ENCODE measurements around the gene NFIX.

DNA sequence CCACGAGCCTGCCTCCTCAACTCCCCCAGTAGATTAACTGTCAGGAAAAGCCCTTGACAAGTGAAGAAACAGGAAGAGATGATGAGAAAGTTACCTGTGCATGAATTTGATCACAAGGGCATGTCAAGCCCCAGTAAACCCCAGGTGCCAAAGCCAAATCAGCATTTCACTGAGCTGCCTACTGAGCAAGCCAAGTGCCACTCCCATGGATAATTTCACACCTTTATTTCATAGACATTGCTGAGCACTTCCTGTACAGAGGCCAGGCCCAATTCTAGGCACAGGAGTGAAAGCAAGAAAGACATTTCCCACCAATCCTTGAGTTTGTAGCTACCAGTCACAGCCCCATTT lies 40.7 kb upstream of the NFIX start:
- TF ChIP-seq, protein P1, sequence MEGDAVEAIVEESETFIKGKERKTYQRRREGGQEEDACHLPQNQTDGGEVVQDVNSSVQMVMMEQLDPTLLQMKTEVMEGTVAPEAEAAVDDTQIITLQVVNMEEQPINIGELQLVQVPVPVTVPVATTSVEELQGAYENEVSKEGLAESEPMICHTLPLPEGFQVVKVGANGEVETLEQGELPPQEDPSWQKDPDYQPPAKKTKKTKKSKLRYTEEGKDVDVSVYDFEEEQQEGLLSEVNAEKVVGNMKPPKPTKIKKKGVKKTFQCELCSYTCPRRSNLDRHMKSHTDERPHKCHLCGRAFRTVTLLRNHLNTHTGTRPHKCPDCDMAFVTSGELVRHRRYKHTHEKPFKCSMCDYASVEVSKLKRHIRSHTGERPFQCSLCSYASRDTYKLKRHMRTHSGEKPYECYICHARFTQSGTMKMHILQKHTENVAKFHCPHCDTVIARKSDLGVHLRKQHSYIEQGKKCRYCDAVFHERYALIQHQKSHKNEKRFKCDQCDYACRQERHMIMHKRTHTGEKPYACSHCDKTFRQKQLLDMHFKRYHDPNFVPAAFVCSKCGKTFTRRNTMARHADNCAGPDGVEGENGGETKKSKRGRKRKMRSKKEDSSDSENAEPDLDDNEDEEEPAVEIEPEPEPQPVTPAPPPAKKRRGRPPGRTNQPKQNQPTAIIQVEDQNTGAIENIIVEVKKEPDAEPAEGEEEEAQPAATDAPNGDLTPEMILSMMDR (IDR thresholded peaks at IDR 0.05), result no peak
- no peak for TF ChIP-seq POLR2A (IDR thresholded peaks at IDR 0.05)
